ENCODE results near the gene RNF186.
"Not testable (repeated sequence)": the region's sequence is repeated elsewhere in the genome, so short reads cannot be mapped to it uniquely, and the experiment has no call there.

The RNF186 gene

GRCh38 chr1:19792237-19793002, 22.7 kb downstream of the RNF186 start:
- no peak for DNase-seq (ENCODE audit: extremely low spot score)
- CTCF ChIA-PET: no interaction called here
- no peak for TF ChIP-seq ZNF384 (IDR thresholded peaks at IDR 0.05)
- TF ChIP-seq FOXM1 (IDR thresholded peaks at IDR 0.05; ENCODE audit: borderline replicate concordance): no peak
- TF ChIP-seq FOXK2 (IDR thresholded peaks at IDR 0.05): no peak
- no peak for TF ChIP-seq FOXA1 (IDR thresholded peaks at IDR 0.05)
- no peak for TF ChIP-seq BHLHE40 (IDR thresholded peaks at IDR 0.05; ENCODE audit: borderline replicate concordance)
- TF ChIP-seq LEF1 (IDR thresholded peaks at IDR 0.05; ENCODE audit: borderline replicate concordance): no peak
- TF ChIP-seq ELF4 (IDR thresholded peaks at IDR 0.05): no peak
- no peak for TF ChIP-seq TARDBP (IDR thresholded peaks at IDR 0.05)
- POLR2A ChIA-PET: no interaction called here

- DNase-seq (ENCODE audit: extremely low spot score): not testable (repeated sequence)
- POLR2A ChIA-PET: interaction anchor here (1.0 kb wide), 1 partner anchor 8 kb away, joined by 3 read pairs; no protein-coding TSS in a partner anchor
- CTCF ChIA-PET: interaction anchor here (1.0 kb wide), 1 partner anchor 28 kb away, joined by 3 read pairs; no protein-coding TSS in a partner anchor
Observed at GRCh38 chr1:19790061-19790975, 24.8 kb downstream of the RNF186 start.

- no peak for TF ChIP-seq ARNT (IDR thresholded peaks at IDR 0.05)
- no peak for TF ChIP-seq L3MBTL2 (conservative IDR thresholded peaks at IDR 0.05)
- no peak for TF ChIP-seq SUZ12 (IDR thresholded peaks at IDR 0.05)
- no peak for TF ChIP-seq FOXA1 (IDR thresholded peaks at IDR 0.05)
- no peak for TF ChIP-seq FOXM1 (IDR thresholded peaks at IDR 0.05; ENCODE audit: borderline replicate concordance)
- TF ChIP-seq SP1 (IDR thresholded peaks at IDR 0.05): no peak
- no peak for TF ChIP-seq HDGF (IDR thresholded peaks at IDR 0.05; ENCODE audit: borderline replicate concordance)
- TF ChIP-seq LEF1 (IDR thresholded peaks at IDR 0.05; ENCODE audit: borderline replicate concordance): no peak
- TF ChIP-seq PKNOX1 (IDR thresholded peaks at IDR 0.05): no peak
- no peak for TF ChIP-seq FOXK2 (IDR thresholded peaks at IDR 0.05)
- no peak for TF ChIP-seq CTBP1 (IDR thresholded peaks at IDR 0.05; ENCODE audit: borderline replicate concordance)
- TF ChIP-seq BHLHE40 (IDR thresholded peaks at IDR 0.05; ENCODE audit: borderline replicate concordance): no peak
- TF ChIP-seq ELF4 (IDR thresholded peaks at IDR 0.05): no peak
- TF ChIP-seq NFRKB (IDR thresholded peaks at IDR 0.05): no peak
- no peak for TF ChIP-seq TARDBP (IDR thresholded peaks at IDR 0.05)
- TF ChIP-seq ZNF384 (IDR thresholded peaks at IDR 0.05): no peak
- POLR2A ChIA-PET: no interaction called here
- no peak for DNase-seq (ENCODE audit: extremely low spot score)
- CTCF ChIA-PET: no interaction called here
Observed at GRCh38 chr1:19786988-19787423, 28.1 kb downstream of the RNF186 start.

GRCh38 chr1:19785660-19786059, 29.4 kb downstream of the RNF186 start:
- no peak for TF ChIP-seq HDGF (IDR thresholded peaks at IDR 0.05; ENCODE audit: borderline replicate concordance)
- TF ChIP-seq BHLHE40 (IDR thresholded peaks at IDR 0.05; ENCODE audit: borderline replicate concordance): no peak
- no peak for TF ChIP-seq L3MBTL2 (conservative IDR thresholded peaks at IDR 0.05)
- TF ChIP-seq FOXK2 (IDR thresholded peaks at IDR 0.05): no peak
- no peak for TF ChIP-seq ARNT (IDR thresholded peaks at IDR 0.05)
- no peak for TF ChIP-seq ZNF384 (IDR thresholded peaks at IDR 0.05)
- no peak for TF ChIP-seq PKNOX1 (IDR thresholded peaks at IDR 0.05)
- no peak for TF ChIP-seq CTBP1 (IDR thresholded peaks at IDR 0.05; ENCODE audit: borderline replicate concordance)
- no peak for TF ChIP-seq FOXM1 (IDR thresholded peaks at IDR 0.05; ENCODE audit: borderline replicate concordance)
- TF ChIP-seq ELF4 (IDR thresholded peaks at IDR 0.05): no peak
- no peak for TF ChIP-seq FOXA1 (IDR thresholded peaks at IDR 0.05)
- no peak for TF ChIP-seq TARDBP (IDR thresholded peaks at IDR 0.05)
- TF ChIP-seq SUZ12 (IDR thresholded peaks at IDR 0.05): no peak
- TF ChIP-seq LEF1 (IDR thresholded peaks at IDR 0.05; ENCODE audit: borderline replicate concordance): no peak
- no peak for TF ChIP-seq SP1 (IDR thresholded peaks at IDR 0.05)
- TF ChIP-seq NFRKB (IDR thresholded peaks at IDR 0.05): no peak
- POLR2A ChIA-PET: no interaction called here
- DNase-seq (ENCODE audit: extremely low spot score): no peak
- CTCF ChIA-PET: no interaction called here

- POLR2A ChIA-PET: no interaction called here
- TF ChIP-seq SUZ12 (IDR thresholded peaks at IDR 0.05) (no peak), LEF1 (IDR thresholded peaks at IDR 0.05; ENCODE audit: borderline replicate concordance) (no peak), HDGF (IDR thresholded peaks at IDR 0.05; ENCODE audit: borderline replicate concordance) (no peak), L3MBTL2 (conservative IDR thresholded peaks at IDR 0.05) (no peak), FOXM1 (IDR thresholded peaks at IDR 0.05; ENCODE audit: borderline replicate concordance) (no peak)
- CTCF ChIA-PET: no interaction called here
- DNase-seq (ENCODE audit: extremely low spot score): no peak
Observed at GRCh38 chr1:19780267-19780877, 34.7 kb downstream of the RNF186 start.

GRCh38 chr1:19776933-19777332, 38.1 kb downstream of the RNF186 start:
- CTCF ChIA-PET: no interaction called here
- no peak for DNase-seq (ENCODE audit: extremely low spot score)
- TF ChIP-seq FOXA1 (IDR thresholded peaks at IDR 0.05) (no peak), FOXM1 (IDR thresholded peaks at IDR 0.05; ENCODE audit: borderline replicate concordance) (no peak)
- POLR2A ChIA-PET: no interaction called here

Data from HEK293T (cell line).